ENCODE data around the gene ANK2.

DNA sequence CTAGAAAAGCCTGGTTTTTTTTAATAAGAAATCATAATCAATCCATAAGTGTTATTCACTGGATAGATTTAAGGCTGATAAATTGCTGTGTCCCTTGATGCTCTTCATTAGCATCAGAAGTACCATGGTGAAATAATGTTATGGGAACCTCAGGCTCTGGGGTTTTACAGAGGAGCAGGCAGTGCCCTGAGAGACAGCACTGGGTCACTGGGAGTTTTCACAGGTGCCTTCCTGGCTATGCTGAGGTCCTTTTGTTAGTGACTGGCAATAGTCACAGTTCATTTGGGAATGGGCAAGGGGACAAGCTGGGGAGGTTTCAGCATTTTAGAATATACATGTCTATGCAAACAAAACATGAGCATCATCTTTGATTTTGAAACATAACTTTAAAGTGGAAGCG is 38.6 kb downstream of the ANK2 start:
- TF ChIP-seq, protein P1, sequence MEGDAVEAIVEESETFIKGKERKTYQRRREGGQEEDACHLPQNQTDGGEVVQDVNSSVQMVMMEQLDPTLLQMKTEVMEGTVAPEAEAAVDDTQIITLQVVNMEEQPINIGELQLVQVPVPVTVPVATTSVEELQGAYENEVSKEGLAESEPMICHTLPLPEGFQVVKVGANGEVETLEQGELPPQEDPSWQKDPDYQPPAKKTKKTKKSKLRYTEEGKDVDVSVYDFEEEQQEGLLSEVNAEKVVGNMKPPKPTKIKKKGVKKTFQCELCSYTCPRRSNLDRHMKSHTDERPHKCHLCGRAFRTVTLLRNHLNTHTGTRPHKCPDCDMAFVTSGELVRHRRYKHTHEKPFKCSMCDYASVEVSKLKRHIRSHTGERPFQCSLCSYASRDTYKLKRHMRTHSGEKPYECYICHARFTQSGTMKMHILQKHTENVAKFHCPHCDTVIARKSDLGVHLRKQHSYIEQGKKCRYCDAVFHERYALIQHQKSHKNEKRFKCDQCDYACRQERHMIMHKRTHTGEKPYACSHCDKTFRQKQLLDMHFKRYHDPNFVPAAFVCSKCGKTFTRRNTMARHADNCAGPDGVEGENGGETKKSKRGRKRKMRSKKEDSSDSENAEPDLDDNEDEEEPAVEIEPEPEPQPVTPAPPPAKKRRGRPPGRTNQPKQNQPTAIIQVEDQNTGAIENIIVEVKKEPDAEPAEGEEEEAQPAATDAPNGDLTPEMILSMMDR (IDR thresholded peaks at IDR 0.05; ENCODE audit: insufficient read depth, low read length): no peak
- TF ChIP-seq SPI1 (IDR thresholded peaks at IDR 0.05; ENCODE audit: borderline replicate concordance, low read depth) (no peak), REST (IDR thresholded peaks at IDR 0.05; ENCODE audit: insufficient replicate concordance, low read depth) (no peak), GABPA (IDR thresholded peaks at IDR 0.05; ENCODE audit: low read depth) (no peak)
